Activated naive CD4-positive, alpha-beta T cell treated with anti-CD3 and anti-CD28 coated beads, Interleukin-2, amount 10 ng/mL, durations not matched to agents 7 days and 5 days (primary cell): ENCODE results near the gene AFG3L2.

ENCODE experiments used
- CTCF ChIA-PET: fragments of 350-600 bp; sonication (Branson Sonifier 250); formaldehyde crosslinking; loops from one replicate; lab custom pipeline; 2021; ENCODE audit warnings: antibody characterized with exemption; lab: Charles Lee
- DNase-seq: peaks from one replicate; pipeline ENCODE4 v3.0.0-alpha.2; 2020
- H3K27ac Mint-ChIP-seq: one replicate; pipeline ENCODE4 v1.8.0; 2021; ENCODE audit warnings: mild to moderate bottlenecking, moderate library complexity, mixed read lengths
- H3K27me3 Mint-ChIP-seq: one replicate; pipeline ENCODE4 v1.8.0; 2021; ENCODE audit warnings: mild to moderate bottlenecking, mixed read lengths
- H3K36me3 Mint-ChIP-seq: one replicate; pipeline ENCODE4 v1.8.0; 2021; ENCODE audit warnings: mixed read lengths
- H3K4me1 Mint-ChIP-seq: one replicate; pipeline ENCODE4 v1.8.0; 2021; ENCODE audit warnings: mixed read lengths
- H3K4me3 Mint-ChIP-seq: one replicate; pipeline ENCODE4 v1.8.0; 2021; ENCODE audit warnings: mild to moderate bottlenecking, moderate library complexity, mixed read lengths
- H3K9me3 Mint-ChIP-seq: one replicate; pipeline ENCODE4 v1.8.0; 2021; ENCODE audit warnings: mixed read lengths

Gene AFG3L2

DNA sequence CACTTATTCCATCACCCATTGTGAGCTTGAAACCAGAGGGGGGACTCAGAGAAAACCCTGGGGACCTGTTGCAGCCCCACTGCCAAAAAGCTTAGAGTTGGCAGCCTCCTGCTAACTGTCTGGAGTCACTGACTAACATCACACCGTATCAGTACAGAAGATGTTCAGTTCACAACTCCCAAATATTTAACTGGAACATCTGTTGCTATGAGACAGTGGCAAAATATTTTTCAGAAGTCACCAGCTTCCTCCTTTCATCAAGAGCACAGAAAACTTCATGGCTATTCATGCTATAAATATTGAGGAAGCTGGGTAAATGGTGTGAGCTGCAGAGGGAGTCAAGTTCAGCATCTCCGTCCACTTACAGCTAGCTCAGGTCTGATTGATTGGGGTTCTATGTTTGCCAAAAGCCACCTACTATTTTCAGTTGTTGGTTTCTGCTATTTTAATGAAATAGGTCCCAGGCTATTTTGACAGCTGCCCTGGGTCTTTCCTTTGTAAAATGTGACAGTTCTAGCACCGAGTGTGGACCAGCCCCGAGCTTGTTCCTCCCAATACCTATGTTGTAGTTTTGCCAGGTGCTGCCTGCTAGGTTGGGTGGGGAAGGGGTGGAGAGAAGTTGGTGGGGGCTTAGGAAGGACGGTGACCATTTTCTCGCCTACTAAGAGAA is 59.2 kb downstream of the AFG3L2 start:
- no peak overlapping the region for H3K27ac Mint-ChIP-seq
- CTCF ChIA-PET, result interaction anchor here (0.6 to 3.0 kb wide), 3 partner anchors 10 to 46 kb away, joined by 4 to 17 read pairs (median 5); no protein-coding TSS in a partner anchor
- H3K4me3 Mint-ChIP-seq, result no peak overlapping the region
- no peaks in the 10 kb centered on the region for H3K9me3 Mint-ChIP-seq
- no peaks in the 10 kb centered on the region for H3K4me1 Mint-ChIP-seq
- no peak for DNase-seq
- peaks cover 3% of the 10 kb centered on the region for H3K36me3 Mint-ChIP-seq
- peaks cover 12% of the 10 kb centered on the region for H3K27me3 Mint-ChIP-seq

DNA sequence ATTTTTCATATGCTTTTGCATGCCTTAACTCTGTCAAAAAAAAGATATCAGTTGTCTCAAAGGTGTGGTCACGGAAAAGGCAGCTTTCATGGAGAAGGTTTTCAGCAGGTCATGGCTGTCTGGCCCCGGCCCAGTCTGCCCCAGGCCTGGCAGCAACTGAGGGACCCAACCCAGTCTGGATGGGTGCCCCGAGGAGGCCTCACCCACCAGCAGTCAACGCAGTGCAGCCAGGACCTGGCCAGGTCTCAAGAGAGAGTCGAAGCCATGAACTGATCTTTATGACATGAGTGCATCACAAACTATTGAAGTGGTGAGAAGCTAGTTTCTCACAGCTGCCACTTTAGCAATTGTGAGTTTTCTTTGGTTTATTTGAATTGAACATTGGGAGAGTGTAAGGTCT is 61.1 kb downstream of the AFG3L2 start:
- no peak for DNase-seq
- Mint-ChIP-seq H3K9me3 (peaks cover 6% of the 10 kb centered on the region), H3K27ac (no peak overlapping the region), H3K36me3 (peaks cover 2% of the 10 kb centered on the region), H3K4me3 (no peak overlapping the region), H3K27me3 (peaks cover 16% of the 10 kb centered on the region), H3K4me1 (no peaks in the 10 kb centered on the region)
- CTCF ChIA-PET, result interaction anchor here (0.7 to 2.5 kb wide), 2 partner anchors 12 kb away, joined by 3 to 13 read pairs; no protein-coding TSS in a partner anchor

DNA sequence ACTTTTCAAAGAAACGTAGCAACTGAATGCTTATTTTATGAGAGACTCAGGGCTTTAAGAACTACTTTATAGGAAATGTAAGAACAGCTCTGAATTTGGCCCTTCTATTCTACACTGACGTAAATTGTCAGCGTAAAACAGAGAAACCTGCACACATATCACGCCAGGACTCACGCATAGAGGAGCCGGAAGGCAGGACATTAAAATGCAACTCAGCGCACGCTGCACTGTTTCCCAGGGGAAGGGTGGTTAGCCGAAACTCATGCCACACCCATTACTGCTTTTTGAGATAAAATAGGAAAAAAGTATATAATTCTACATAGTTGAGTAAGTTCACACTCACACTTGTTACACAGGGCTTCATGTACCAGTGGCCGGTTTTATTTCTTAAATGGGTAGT is 61.5 kb downstream of the AFG3L2 start:
- no peak for DNase-seq
- H3K27me3 Mint-ChIP-seq, result peaks cover 20% of the 10 kb centered on the region
- H3K4me1 Mint-ChIP-seq, result no peaks in the 10 kb centered on the region
- no peak overlapping the region for H3K4me3 Mint-ChIP-seq
- peaks cover 2% of the 10 kb centered on the region for H3K36me3 Mint-ChIP-seq
- peaks cover 6% of the 10 kb centered on the region for H3K9me3 Mint-ChIP-seq
- H3K27ac Mint-ChIP-seq, result no peak overlapping the region
- CTCF ChIA-PET, result interaction anchor here (1.3 to 2.5 kb wide), 3 partner anchors 10 to 43 kb away, joined by 3 to 13 read pairs (median 6); no protein-coding TSS in a partner anchor

DNA sequence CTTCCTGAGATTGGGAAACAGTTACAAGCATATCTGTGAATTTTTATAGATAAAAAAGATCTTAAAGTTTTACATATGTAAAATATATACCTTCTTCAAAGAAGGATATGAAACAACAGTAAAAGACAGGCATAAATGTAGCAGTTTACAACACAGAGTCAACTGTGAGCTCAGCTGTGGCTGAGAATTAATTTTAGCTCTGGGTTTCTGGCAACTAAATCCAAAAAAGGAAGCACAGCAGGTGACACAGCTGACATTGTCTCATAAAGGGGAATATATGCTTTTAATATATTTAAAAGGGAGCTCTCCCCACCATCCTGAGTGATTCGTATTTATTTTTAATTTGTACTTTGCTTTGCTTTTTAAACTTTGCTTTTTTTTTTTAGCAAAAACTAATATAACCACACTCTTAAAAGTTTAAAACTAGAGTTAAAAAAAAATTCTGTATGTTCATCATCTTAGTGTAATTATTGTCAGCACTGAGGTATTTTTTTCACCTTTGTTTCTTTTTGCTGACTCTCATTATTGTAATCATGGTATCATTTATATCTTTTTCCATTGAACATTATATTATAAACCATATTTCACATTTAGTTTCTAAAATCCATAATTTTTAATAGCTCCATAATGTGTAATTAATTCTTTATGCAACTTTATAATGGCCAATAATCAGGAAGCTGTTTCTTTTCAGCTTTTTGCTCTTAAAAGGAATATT is 62.3 kb downstream of the AFG3L2 start:
- Mint-ChIP-seq H3K4me1 (no peaks in the 10 kb centered on the region), H3K27ac (no peak overlapping the region), H3K9me3 (peaks cover 6% of the 10 kb centered on the region), H3K27me3 (peaks cover 28% of the 10 kb centered on the region), H3K4me3 (no peak overlapping the region), H3K36me3 (peaks cover 2% of the 10 kb centered on the region)
- DNase-seq, result no peak
- CTCF ChIA-PET, result interaction anchor here (1.3 to 2.5 kb wide), 3 partner anchors 10 to 43 kb away, joined by 3 to 13 read pairs (median 6); no protein-coding TSS in a partner anchor

DNA sequence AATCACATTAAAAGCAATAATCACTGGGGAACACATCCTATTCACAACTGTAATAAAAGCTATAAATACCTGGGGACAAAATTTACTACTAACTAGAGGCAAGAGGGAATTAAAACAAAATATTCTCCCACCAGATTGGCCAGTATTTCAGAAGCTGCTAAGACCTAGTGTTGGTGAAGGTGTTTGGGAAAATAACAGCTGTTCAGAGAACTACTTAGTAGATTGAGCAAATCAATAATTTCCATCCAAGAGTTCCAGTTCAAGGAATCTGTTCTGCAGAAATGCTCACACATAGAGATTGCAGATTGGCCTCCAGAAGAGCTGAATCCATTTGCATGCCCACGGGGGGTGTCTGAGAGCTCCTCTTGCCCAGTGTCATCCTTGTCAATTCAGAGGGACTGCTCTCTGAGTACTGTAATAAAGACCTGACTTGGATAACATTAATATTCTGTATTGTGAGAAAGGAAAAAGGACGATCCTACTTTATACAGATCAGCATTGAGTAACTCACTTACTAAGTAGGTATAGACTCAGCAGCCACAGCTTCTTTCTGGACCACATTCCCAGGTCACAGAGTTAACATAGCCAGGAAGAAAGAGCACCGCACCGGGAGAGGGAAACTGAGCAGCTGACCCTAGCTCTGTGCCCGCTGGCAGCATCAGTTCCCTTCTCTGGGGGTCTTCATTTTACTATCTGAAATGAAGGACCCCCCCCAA is 63.3 kb downstream of the AFG3L2 start:
- CTCF ChIA-PET, result interaction anchor here (2.5 kb wide), 1 partner anchor 15 kb away, joined by 13 read pairs; no protein-coding TSS in a partner anchor
- Mint-ChIP-seq H3K27me3 (peaks cover 38% of the 10 kb centered on the region), H3K4me3 (no peak overlapping the region), H3K9me3 (peaks cover 6% of the 10 kb centered on the region), H3K36me3 (peaks cover 2% of the 10 kb centered on the region), H3K27ac (no peak overlapping the region), H3K4me1 (peaks cover 6% of the 10 kb centered on the region)
- DNase-seq, result no peak

DNA sequence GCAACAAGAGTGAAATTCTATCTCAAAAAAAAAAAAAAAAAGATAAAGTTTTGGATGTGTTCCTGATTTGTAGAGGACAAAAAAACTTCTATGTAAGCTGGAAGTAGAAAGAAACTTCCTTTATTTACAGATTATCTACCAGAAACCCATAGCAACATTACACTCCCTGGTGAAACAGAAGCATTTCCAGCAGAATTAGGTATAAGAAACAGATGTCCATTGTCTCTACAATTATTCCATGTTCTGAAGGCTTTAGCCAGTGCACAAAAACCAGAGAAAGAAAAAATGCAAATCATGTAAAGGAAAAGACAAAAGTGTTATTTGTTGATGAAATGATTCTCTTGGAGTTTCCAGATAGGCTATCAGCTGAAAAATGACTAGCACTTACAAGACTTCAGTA is 64.1 kb downstream of the AFG3L2 start:
- peaks cover 2% of the 10 kb centered on the region for H3K36me3 Mint-ChIP-seq
- CTCF ChIA-PET, result no interaction called here

DNA sequence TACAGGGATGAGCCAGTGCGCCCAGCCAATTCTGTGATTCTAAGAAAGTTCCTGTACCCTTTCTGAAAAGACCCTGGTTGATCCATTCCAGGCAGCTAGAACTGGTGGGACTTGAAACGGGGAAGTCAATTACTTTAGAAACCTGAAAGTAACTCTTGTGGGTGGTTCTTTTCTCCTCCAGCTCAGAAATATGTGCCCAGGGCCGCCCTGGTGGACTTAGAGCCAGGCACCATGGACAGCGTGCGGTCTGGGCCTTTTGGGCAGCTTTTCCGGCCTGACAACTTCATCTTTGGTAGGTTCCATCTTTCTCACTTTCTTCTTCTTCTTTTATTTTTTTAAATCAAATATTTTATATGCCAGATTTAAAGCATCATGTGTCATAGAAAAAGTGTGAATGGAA is 66.3 kb downstream of the AFG3L2 start:
- H3K9me3 Mint-ChIP-seq, result peaks cover 6% of the 10 kb centered on the region
- CTCF ChIA-PET, result no interaction called here
- no peak overlapping the region for H3K27ac Mint-ChIP-seq
- H3K36me3 Mint-ChIP-seq, result peaks cover 8% of the 10 kb centered on the region
- peaks cover 16% of the 10 kb centered on the region for H3K4me1 Mint-ChIP-seq
- peaks cover 58% of the 10 kb centered on the region for H3K27me3 Mint-ChIP-seq
- H3K4me3 Mint-ChIP-seq, result no peak overlapping the region
- no peak for DNase-seq

More for the DNA sequence above, 64.1 kb downstream of the AFG3L2 start:
- H3K27me3 Mint-ChIP-seq, result peaks cover 41% of the 10 kb centered on the region
- DNase-seq, result no peak
- H3K4me1 Mint-ChIP-seq, result peaks cover 8% of the 10 kb centered on the region
- H3K9me3 Mint-ChIP-seq, result peaks cover 6% of the 10 kb centered on the region
- H3K4me3 Mint-ChIP-seq, result no peak overlapping the region
- H3K27ac Mint-ChIP-seq, result no peak overlapping the region

DNA sequence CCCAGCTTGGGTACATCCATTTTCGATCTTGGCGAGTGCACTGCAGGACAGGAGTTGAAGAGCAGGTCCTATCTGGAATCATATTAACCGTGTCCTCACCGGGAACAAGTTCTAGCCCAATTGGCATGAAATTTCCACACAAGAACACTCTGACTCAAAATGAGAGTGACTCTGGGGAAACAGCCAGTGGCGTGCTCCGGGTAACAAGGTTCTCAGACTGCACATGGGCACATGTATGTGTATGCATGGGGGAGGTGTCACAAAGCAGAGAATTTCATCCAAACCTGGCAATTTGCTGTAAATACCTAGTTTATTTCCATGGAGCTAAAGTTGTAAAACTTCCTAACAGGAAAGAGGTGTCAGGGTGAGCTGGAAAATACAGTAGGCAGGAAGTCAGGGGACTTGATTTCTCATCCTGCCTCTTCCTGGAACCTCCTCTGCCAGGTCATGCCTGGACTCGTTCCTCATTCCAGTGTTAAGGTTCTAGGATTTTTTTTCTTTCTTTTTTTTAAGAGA is 67.3 kb downstream of the AFG3L2 start:
- Mint-ChIP-seq H3K4me3 (no peak overlapping the region), H3K36me3 (peaks cover 8% of the 10 kb centered on the region), H3K27ac (no peak overlapping the region), H3K27me3 (peaks cover 68% of the 10 kb centered on the region), H3K4me1 (peaks cover 16% of the 10 kb centered on the region), H3K9me3 (peaks cover 6% of the 10 kb centered on the region)
- DNase-seq, result no peak
- CTCF ChIA-PET, result interaction anchor here (1.3 kb wide), 1 partner anchor 19 kb away, joined by 5 read pairs; no protein-coding TSS in a partner anchor

DNA sequence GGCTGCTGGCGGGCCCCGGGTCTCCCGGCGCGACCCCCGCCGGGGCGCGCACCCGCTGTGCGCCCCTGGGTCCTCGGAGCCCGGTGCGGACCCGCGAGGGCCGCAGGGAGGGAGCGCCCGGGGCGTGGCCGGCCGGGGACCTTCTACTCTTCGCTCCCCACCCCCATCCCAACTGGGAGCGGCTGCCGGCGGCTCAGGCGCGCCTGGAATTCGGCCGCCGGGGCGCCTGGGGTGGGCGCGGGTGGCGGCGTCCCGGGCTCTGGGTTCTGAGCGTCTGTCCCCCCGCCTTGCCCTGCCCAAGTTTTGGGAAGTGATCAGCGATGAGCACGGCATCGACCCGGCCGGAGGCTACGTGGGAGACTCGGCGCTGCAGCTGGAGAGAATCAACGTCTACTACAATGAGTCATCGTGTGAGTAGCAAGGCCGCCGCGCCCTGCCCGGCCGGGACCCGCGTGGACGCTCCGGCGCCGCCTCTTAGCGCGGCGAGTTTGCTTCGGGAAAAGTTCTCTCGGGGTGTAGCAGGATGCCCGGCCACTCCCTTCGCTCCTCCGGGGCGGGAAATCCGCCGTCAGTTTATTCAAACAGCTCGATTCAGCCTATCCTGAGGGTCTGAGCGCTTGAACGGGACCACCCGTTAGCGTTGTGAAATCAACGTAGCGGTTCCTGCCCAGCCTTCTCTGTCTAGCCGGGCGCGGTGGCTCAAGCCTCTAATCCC is 68.5 kb downstream of the AFG3L2 start:
- peak; percentile 40 for DNase-seq
- peaks cover 16% of the 10 kb centered on the region for H3K4me1 Mint-ChIP-seq
- H3K36me3 Mint-ChIP-seq, result peaks cover 8% of the 10 kb centered on the region
- H3K27ac Mint-ChIP-seq, result no peak overlapping the region
- peaks cover 72% of the 10 kb centered on the region for H3K27me3 Mint-ChIP-seq
- CTCF ChIA-PET, result interaction anchor here (1.3 to 2.1 kb wide), 2 partner anchors 20 to 36 kb away, joined by 5 to 6 read pairs; no protein-coding TSS in a partner anchor
- peaks cover 6% of the 10 kb centered on the region for H3K9me3 Mint-ChIP-seq
- H3K4me3 Mint-ChIP-seq, result peak overlapping the region; percentile 60

DNA sequence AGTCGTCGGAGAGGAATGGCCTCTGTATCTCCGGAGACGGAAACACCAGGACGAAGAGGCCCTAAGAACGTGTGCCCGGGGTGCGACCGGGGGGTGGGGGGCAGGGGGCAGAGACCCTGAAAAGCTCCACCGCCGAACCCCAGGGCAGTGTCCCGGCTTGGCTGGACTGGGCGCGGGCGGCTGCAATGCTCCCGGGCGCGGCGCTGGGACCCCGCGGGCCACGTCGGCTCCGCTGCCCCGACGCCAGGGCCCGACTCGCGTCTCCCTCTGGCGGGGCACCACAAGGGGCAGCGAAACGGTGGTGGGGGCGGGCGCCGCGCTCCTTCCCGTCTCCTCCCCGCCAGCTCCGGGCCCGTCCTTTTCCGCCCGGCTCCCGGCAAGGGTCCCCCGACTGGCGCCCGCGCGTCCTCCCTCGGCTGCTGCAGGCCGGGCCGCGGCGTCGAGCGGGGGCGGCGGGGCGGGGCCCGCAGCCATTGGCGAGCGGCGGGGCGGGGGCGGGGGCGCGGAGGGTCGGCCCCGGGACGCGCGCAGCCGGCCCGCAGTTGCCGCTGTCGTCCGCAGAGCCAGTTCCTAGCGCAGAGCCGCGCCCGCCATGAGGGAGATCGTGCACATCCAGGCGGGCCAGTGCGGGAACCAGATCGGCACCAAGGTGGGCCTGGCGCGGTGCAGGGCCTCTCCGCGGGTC is 69.2 kb downstream of the AFG3L2 start, which contains the start of gene TUBB6:
TSS of gene TUBB6 (plus strand) at position 541 of the 685 bp plus-strand sequence. CDS start at position 593, 52 bp downstream.
- Mint-ChIP-seq H3K4me3 (peak within 1 kb of the TSS; percentile 66), H3K36me3 (peaks cover 8% of the 10 kb centered on the region), H3K27me3 (peaks cover 72% of the 10 kb centered on the region), H3K4me1 (peaks cover 16% of the 10 kb centered on the region), H3K27ac (no peak within 1 kb of the TSS), H3K9me3 (peaks cover 6% of the 10 kb centered on the region)
- CTCF ChIA-PET, result interaction anchor here (1.3 to 2.1 kb wide), 2 partner anchors 20 to 36 kb away, joined by 3 to 6 read pairs; no protein-coding TSS in a partner anchor
- peak; percentile 34 for DNase-seq

DNA sequence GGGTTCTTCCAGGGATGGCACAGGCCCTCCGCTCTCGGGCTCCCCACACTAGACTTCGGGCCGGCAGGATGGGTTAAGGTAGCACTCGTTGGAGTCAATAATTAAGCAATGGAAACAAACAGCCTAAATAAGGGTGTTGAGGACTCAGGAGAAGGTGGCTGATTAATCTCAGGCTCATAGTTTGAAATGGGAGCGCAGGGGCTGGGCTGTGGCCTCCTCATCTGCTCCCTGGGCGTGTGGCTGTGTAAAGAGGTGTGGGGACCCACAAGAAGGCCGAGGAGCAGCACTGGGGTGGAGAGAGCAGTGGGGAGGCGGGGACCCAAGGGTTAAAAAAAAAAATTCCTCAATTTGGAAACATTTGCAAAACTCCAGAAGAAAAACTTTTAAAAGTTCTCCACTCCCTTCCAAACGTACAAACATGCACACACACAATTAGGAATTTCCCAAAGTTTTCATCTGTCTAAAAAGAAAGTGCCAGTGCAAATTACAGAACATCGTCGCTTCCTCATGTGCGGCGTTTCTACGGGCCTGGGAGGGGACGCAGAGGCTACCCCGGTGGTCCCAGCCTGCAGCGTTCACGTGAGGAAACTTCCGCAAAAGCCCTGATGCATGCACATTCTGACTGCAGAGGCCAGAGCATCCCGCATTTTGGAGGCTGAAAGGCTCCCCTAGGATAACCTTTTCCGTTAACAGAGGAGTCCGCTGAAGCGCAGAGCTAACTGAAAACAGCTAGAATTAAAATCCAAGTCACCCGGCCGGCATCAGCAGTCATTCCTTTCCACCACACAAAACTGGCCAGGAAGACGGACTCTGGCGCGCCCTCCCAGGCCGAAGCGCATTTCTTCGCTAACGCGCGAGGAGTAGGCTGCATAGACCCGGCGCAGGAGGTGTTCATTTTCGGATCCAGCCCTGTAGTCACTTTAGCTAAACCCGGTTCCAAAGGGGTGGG is 70.0 kb downstream of the AFG3L2 start:
- Mint-ChIP-seq H3K36me3 (peaks cover 8% of the 10 kb centered on the region), H3K4me1 (peaks cover 16% of the 10 kb centered on the region), H3K9me3 (peaks cover 4% of the 10 kb centered on the region), H3K4me3 (peak overlapping the region; percentile 66), H3K27me3 (peaks cover 72% of the 10 kb centered on the region), H3K27ac (no peak overlapping the region)
- CTCF ChIA-PET, result interaction anchor here (1.3 to 2.1 kb wide), 2 partner anchors 21 to 35 kb away, joined by 3 to 6 read pairs; no protein-coding TSS in a partner anchor
- no peak for DNase-seq
